GM12878 (cell line): ENCODE results near the gene PEX26. TPM values are rescaled to one million over a fixed set of nuclear protein-coding genes. Genes with fewer than 3 reads are reported as not detected.

Experiments
- CHD4 ChIP-seq: fragments of 200-600 bp; sonication (generic); IDR thresholded peaks from 2 replicates; pipeline ENCODE4 v1.6.1; 2016; ENCODE audit warnings: mild to moderate bottlenecking
- ELK1 ChIP-seq: IDR thresholded peaks from 2 replicates; pipeline ENCODE4 v1.6.1; 2012; ENCODE audit warnings: low read depth, low read length, improper control_type of control experiment
- JUNB ChIP-seq: IDR thresholded peaks from 2 replicates; pipeline ENCODE4 v1.6.1; 2016; ENCODE audit warnings: antibody characterized with exemption, mild to moderate bottlenecking
- MAX ChIP-seq: IDR thresholded peaks from 2 replicates; pipeline ENCODE4 v1.6.1; 2012; ENCODE audit warnings: low read depth, low read length, improper control_type of control experiment
- MEF2A ChIP-seq: IDR thresholded peaks from 2 replicates; pipeline ENCODE4 v1.6.1; 2011; ENCODE audit warnings: low read depth, mild to moderate bottlenecking, low read length, moderate library complexity; ENCODE audit not compliant: insufficient read depth
- MLLT1 ChIP-seq: fragments of 450-650 bp; IDR thresholded peaks from 2 replicates; pipeline ENCODE4 v1.6.1; 2016; ENCODE audit warnings: mild to moderate bottlenecking
- NKRF ChIP-seq: fragments of 450-650 bp; conservative IDR thresholded peaks from 2 replicates; pipeline ENCODE4 v1.6.1; 2017; ENCODE audit warnings: mild to moderate bottlenecking, moderate library complexity
- SMAD1 ChIP-seq: fragments of 450-650 bp; IDR thresholded peaks from 2 replicates; pipeline ENCODE4 v1.6.1; 2018; ENCODE audit warnings: mild to moderate bottlenecking, low read depth; ENCODE audit not compliant: partially characterized antibody
- STAT1 ChIP-seq: fragments of 450-650 bp; conservative IDR thresholded peaks from 2 replicates; pipeline ENCODE4 v1.6.1; 2014; ENCODE audit warnings: antibody characterized with exemption, mild to moderate bottlenecking
- STAT3 ChIP-seq: IDR thresholded peaks from 2 replicates; pipeline ENCODE4 v1.6.1; 2011; ENCODE audit warnings: low read depth, low read length, improper control_type of control experiment
- SUPT20H ChIP-seq: IDR thresholded peaks from 2 replicates; pipeline ENCODE4 v1.6.1; 2011; ENCODE audit warnings: low read depth, mild to moderate bottlenecking, low read length, moderate library complexity, borderline replicate concordance; ENCODE audit not compliant: control insufficient read depth
- TAF1 ChIP-seq: IDR thresholded peaks from 2 replicates; pipeline ENCODE4 v1.6.1; 2011; ENCODE audit warnings: mild to moderate bottlenecking, low read depth, low read length, borderline replicate concordance
- USF1 ChIP-seq: IDR thresholded peaks from 2 replicates; pipeline ENCODE4 v1.6.1; 2011; ENCODE audit warnings: borderline replicate concordance, low read depth, mild to moderate bottlenecking, moderate library complexity, mixed read lengths, low read length; ENCODE audit not compliant: insufficient read depth; ENCODE audit errors: extremely low read length
- ZNF687 ChIP-seq: fragments of 450-650 bp; IDR thresholded peaks from 2 replicates; pipeline ENCODE4 v1.6.1; 2017; ENCODE audit warnings: mild to moderate bottlenecking, moderate library complexity
- polyA plus RNA-seq, 11 experiments: library from polyadenylated mRNA; depleted of rRNA in 4 of 11; unstranded in 6 of 11; stranded (reverse) in 5 of 11; fragments of >200 nt; fragmentation: Nextera tagmentation in 4 of 11; fragmentation: Illumina TruSeq in 1 of 11; extraction: Ambion mirVana in 4 of 11; extraction: Trizol in 1 of 11; gene quantifications; 1 replicate in 1 of 11; 2 replicates in 10 of 11; pipeline versions ENCODE4 v1.2.1 to v1.2.3, GENCODE V29; 2011 to 2016; ENCODE audit warnings: inconsistent platforms in 2 of 11, missing spikeins in 2 of 11, low read depth in 1 of 11
- total RNA-seq, 4 experiments: library from RNA; depleted of rRNA in 3 of 4; stranded (reverse); fragments of >200 nt in 3 of 4; fragmentation: Illumina TruSeq in 1 of 4; extraction: Trizol in 1 of 4; gene quantifications; 2 replicates each; pipeline versions ENCODE4 v1.2.1 to v1.2.3, GENCODE V29; 2013 to 2021

Gene PEX26
- total and polyA plus RNA-seq, 10 of the 15 experiments (the other 5 are each of a cell fraction or from before 2014, with no cell fraction given) = 0.79 to 50.8 (median 22.4) TPM

GRCh38 chr22:18060646-18061620 is 16.9 kb upstream of the PEX26 start (continued):
- TF ChIP-seq STAT3 (no peak), SUPT20H (no peak), STAT1 (no peak), SMAD1 (no peak), MAX (no peak), MEF2A (no peak), MLLT1 (no peak), JUNB (no peak), ZNF687 (0 out of 2 replicates have a peak, but pooled peaks have one; percentile 35), TAF1 (no peak), CHD4 (no peak), NKRF (no peak), ELK1 (no peak), USF1 (no peak)
